Neutrophil (primary cell): ENCODE measurements around the gene TCF7.

Experiments used
- H3K27ac ChIP-seq: fragments of 200-600 bp; sonication (generic); 2 replicates; pipeline ENCODE4 v1.5.1; 2016; ENCODE audit warnings: mild to moderate bottlenecking, moderate library complexity
- H3K27me3 ChIP-seq: fragments of 200-600 bp; sonication (generic); 2 replicates; pipeline ENCODE4 v1.6.0; 2016; ENCODE audit warnings: mild to moderate bottlenecking
- H3K36me3 ChIP-seq: fragments of 200-600 bp; sonication (generic); 2 replicates; pipeline ENCODE4 v1.5.1; 2017
- H3K4me1 ChIP-seq, 2 experiments: fragments of 200-600 bp in 1 of 2; sonication (generic) in 1 of 2; 1 replicate in 1 of 2; 2 replicates in 1 of 2; pipeline versions ENCODE4 v1.5.1 to v1.6.1; 2013 to 2016; ENCODE audit warnings: low read depth in 1 of 2, low read length in 1 of 2, mild to moderate bottlenecking in 1 of 2, moderate library complexity in 1 of 2; ENCODE audit not compliant: control insufficient read depth in 1 of 2, insufficient read depth in 1 of 2
- H3K4me3 ChIP-seq, 2 experiments: fragments of 200-600 bp in 1 of 2; sonication (generic) in 1 of 2; 1 replicate in 1 of 2; 2 replicates in 1 of 2; pipeline ENCODE4 v1.5.1; 2013 to 2016; ENCODE audit warnings: low read depth in 1 of 2, low read length in 1 of 2, mild to moderate bottlenecking in 1 of 2, moderate library complexity in 1 of 2
- H3K9me3 ChIP-seq: fragments of 200-600 bp; sonication (generic); 2 replicates; pipeline ENCODE4 v1.5.1; 2016
- TF ChIP-seq, protein P1 (sequence below): fragments of 200-600 bp; sonication (generic); IDR thresholded peaks from 2 replicates; pipeline ENCODE4 v1.5.1; 2016; ENCODE audit warnings: antibody characterized with exemption

The TCF7 gene

GRCh38 chr5:134127376-134127861 lies 12.9 kb downstream of the TCF7 start:
- Histone ChIP-seq H3K4me3 (no peak overlapping the region), H3K36me3 (peaks cover 14% of the 10 kb centered on the region), H3K4me1 (no peaks in the 10 kb centered on the region), H3K27me3 (no peaks in the 10 kb centered on the region), H3K27ac (no peak overlapping the region), H3K9me3 (no peaks in the 10 kb centered on the region)
- TF ChIP-seq, protein P1, sequence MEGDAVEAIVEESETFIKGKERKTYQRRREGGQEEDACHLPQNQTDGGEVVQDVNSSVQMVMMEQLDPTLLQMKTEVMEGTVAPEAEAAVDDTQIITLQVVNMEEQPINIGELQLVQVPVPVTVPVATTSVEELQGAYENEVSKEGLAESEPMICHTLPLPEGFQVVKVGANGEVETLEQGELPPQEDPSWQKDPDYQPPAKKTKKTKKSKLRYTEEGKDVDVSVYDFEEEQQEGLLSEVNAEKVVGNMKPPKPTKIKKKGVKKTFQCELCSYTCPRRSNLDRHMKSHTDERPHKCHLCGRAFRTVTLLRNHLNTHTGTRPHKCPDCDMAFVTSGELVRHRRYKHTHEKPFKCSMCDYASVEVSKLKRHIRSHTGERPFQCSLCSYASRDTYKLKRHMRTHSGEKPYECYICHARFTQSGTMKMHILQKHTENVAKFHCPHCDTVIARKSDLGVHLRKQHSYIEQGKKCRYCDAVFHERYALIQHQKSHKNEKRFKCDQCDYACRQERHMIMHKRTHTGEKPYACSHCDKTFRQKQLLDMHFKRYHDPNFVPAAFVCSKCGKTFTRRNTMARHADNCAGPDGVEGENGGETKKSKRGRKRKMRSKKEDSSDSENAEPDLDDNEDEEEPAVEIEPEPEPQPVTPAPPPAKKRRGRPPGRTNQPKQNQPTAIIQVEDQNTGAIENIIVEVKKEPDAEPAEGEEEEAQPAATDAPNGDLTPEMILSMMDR = no peak

DNA sequence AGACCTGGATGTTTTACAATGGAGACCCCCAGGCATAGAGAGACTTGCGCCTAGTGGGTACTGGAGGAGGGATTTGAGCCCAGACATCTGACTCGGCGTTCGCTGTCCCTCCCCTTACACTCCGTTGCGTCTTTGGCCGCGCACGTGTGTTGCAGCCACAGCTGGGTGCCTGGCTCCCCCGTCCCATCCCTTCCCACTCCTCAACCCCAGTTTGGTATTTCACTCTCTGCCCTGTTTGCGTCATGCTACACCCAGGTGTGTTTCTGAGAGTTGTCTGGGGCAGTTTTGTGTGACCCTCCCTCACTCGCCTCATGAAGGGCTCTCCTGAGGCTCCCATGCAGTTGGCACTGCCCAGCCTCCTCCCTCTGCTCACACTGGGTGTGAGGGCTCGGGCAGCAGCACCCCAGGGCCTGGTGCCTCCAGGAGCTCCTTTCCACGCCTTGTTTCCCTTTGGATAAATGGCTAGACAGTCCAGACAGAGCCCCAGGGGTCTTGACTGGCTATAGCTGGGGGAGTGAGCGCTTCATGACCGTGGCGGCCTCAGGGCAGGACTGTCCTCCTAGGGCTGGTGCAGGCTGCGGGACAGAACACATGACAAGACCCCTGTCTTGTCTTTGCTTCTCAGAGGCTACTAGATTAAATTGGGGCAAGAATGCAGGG lies 13.6 kb downstream of the TCF7 start:
- Histone ChIP-seq H3K4me1 (no peaks in the 10 kb centered on the region), H3K9me3 (no peaks in the 10 kb centered on the region), H3K27ac (no peak overlapping the region), H3K4me3 (no peak overlapping the region), H3K36me3 (peaks cover 18% of the 10 kb centered on the region), H3K27me3 (no peaks in the 10 kb centered on the region)
- TF ChIP-seq, protein P1 = no peak

DNA sequence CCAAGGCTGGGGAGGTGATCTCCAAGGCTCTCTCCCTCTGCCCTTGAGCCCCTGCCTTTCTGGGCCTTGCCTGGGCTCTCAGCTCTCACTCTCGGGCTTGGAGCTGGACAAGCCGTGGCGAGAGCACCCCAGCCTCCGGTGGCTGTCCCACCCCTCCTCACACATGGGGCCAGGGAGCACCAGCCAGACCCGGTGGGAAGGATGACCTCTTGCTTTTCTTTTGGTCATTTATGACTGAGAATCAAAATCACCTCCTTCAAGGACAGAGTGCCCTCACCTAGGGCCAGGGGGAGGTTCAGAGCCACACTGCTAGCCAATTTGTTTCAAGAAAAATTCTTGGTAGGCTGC lies 14.1 kb downstream of the TCF7 start:
- H3K27ac ChIP-seq = no peak overlapping the region
- H3K9me3 ChIP-seq = no peaks in the 10 kb centered on the region
- H3K36me3 ChIP-seq = peaks cover 19% of the 10 kb centered on the region
- TF ChIP-seq, protein P1 = no peak
- H3K4me1 ChIP-seq = no peaks in the 10 kb centered on the region
- H3K4me3 ChIP-seq = no peak overlapping the region
- H3K27me3 ChIP-seq = no peaks in the 10 kb centered on the region

DNA sequence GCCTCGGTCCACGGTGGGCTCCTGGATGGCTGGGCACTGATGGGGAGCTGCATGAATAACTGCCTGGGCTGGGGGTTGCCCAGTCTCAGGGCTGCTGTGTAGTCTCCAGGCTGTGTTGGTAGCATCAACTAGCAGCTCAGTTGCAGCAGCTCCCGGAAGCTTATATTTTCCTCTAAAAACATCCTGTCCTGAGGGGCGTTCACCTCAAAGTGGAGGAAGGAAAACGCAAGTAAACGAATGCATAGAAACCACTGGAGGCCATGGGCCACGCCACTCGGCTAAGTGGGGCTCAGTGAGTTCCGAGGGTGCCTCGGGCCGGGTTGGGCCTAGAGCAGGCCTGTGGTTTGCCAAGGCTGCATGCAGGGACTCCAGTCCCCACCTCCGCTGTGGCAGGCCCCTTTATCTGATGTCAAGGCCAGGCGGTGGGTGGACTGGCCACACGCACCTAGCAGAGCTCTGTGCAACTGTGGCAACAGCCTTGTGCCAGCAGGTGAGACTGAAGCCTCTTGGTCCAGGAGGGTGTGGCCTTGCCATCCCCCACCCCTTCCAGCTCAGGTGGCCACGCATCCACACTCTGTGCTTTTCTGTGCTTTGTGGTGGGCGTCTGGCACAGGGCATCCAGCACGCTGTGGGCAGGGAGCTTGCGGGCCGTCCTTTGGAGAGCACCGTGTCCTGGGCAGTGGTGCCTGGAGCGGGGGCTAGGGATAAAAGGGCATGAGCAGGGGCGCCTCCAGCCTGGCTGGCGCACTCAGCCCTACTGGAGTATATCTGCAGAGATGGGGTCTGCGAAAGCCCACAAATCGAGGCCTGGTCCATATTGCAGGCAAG lies 15.1 kb downstream of the TCF7 start:
- H3K27me3 ChIP-seq = no peaks in the 10 kb centered on the region
- peaks cover 26% of the 10 kb centered on the region for H3K36me3 ChIP-seq
- TF ChIP-seq, protein P1 = no peak
- H3K27ac ChIP-seq = no peak overlapping the region
- no peaks in the 10 kb centered on the region for H3K9me3 ChIP-seq
- no peaks in the 10 kb centered on the region for H3K4me1 ChIP-seq
- no peak overlapping the region for H3K4me3 ChIP-seq

- Histone ChIP-seq H3K4me1 (no peaks in the 10 kb centered on the region), H3K36me3 (peaks cover 33% of the 10 kb centered on the region), H3K27ac (no peak overlapping the region), H3K27me3 (no peaks in the 10 kb centered on the region), H3K9me3 (no peaks in the 10 kb centered on the region), H3K4me3 (no peak overlapping the region)
- TF ChIP-seq, protein P1 = no peak
Measured at GRCh38 chr5:134130239-134130945, 15.9 kb downstream of the TCF7 start.
